K562 (cell line): ENCODE measurements around the gene ARID3A. TPM values are rescaled to one million over a fixed set of nuclear protein-coding genes. Genes with fewer than 3 reads are reported as not detected.

Experiments used
- CCNT2 ChIP-seq: IDR thresholded peaks from 2 replicates; pipeline ENCODE4 v1.6.1; 2011; ENCODE audit warnings: borderline replicate concordance, low read depth, mild to moderate bottlenecking, moderate library complexity, mixed read lengths, low read length; ENCODE audit not compliant: insufficient read length; ENCODE audit errors: extremely low read depth
- ETV5 ChIP-seq: sonication (generic); formaldehyde crosslinking; IDR thresholded peaks from 2 replicates; pipeline ENCODE4 v1.4.0; 2020; ENCODE audit warnings: low read depth, mild to moderate bottlenecking, missing genetic modification reagents
- EWSR1 ChIP-seq: fragments of 450-650 bp; IDR thresholded peaks from 2 replicates; pipeline ENCODE4 v1.6.1; 2018; ENCODE audit warnings: borderline replicate concordance, mild to moderate bottlenecking, low read depth, moderate library complexity; ENCODE audit not compliant: partially characterized antibody
- GMEB1 ChIP-seq: fragments of 250-450 bp; sonication (Bioruptor Pico); IDR thresholded peaks from 2 replicates; pipeline ENCODE4 v1.4.0; 2020; ENCODE audit warnings: mild to moderate bottlenecking
- GTF2B ChIP-seq: IDR thresholded peaks from 2 replicates; pipeline ENCODE4 v1.6.1; 2011; ENCODE audit not compliant: insufficient read length; ENCODE audit errors: extremely low read depth
- KLF1 ChIP-seq: fragments of 450-650 bp; IDR thresholded peaks from 2 replicates; pipeline ENCODE4 v1.6.1; 2016; ENCODE audit warnings: missing genetic modification characterization, missing compliant biosample characterization
- NELFE ChIP-seq: IDR thresholded peaks from 2 replicates; pipeline ENCODE4 v1.6.1; 2011; ENCODE audit warnings: mild to moderate bottlenecking; ENCODE audit not compliant: insufficient read depth, insufficient read length
- NR2C2 ChIP-seq, 2 experiments: fragments of 200-800 bp in 1 of 2; sonication (Bioruptor generic) in 1 of 2; sonication (generic) in 1 of 2; formaldehyde crosslinking in 1 of 2; IDR thresholded peaks; 2 replicates each; pipeline versions ENCODE4 v1.6.1 to v1.8.0; 2016 to 2022; ENCODE audit warnings: mild to moderate bottlenecking in 1 of 2, missing compliant biosample characterization in 1 of 2, missing genetic modification characterization in 1 of 2, missing genetic modification reagents in 1 of 2
- NR3C1 ChIP-seq: sonication (generic); formaldehyde crosslinking; IDR thresholded peaks from 2 replicates; pipeline ENCODE4 v1.8.1; 2022; ENCODE audit warnings: missing genetic modification reagents
- PHF21A ChIP-seq: fragments of 450-650 bp; IDR thresholded peaks from 2 replicates; pipeline ENCODE4 v1.6.1; 2017; ENCODE audit warnings: low read depth, borderline replicate concordance
- RBM34 ChIP-seq: fragments of 200-400 bp; formaldehyde crosslinking; IDR thresholded peaks from 2 replicates; pipeline ENCODE4 v1.6.1; 2018; ENCODE audit warnings: low read length, borderline replicate concordance; ENCODE audit not compliant: insufficient read depth
- RFX5 ChIP-seq: IDR thresholded peaks from 2 replicates; pipeline ENCODE4 v1.6.1; 2011; ENCODE audit warnings: low read depth, mild to moderate bottlenecking, improper control_type of control experiment, low read length
- RNF2 ChIP-seq: sonication (generic); IDR thresholded peaks from 2 replicates; pipeline ENCODE4 v1.6.1; 2016
- SAFB2 ChIP-seq: fragments of 200-400 bp; formaldehyde crosslinking; IDR thresholded peaks from 2 replicates; pipeline ENCODE4 v1.6.1; 2018; ENCODE audit warnings: borderline replicate concordance, low read length, low read depth, moderate library complexity; ENCODE audit not compliant: severe bottlenecking
- SMARCA4 ChIP-seq: fragments of 450-650 bp; IDR thresholded peaks from 2 replicates; pipeline ENCODE4 v1.6.1; 2016
- ZC3H4 ChIP-seq: sonication (generic); formaldehyde crosslinking; IDR thresholded peaks from 2 replicates; pipeline ENCODE4 v1.9.0; 2021; ENCODE audit warnings: missing genetic modification reagents, borderline replicate concordance
- ZNF561 ChIP-seq: fragments of 450-650 bp; formaldehyde crosslinking; conservative IDR thresholded peaks from 2 replicates; pipeline ENCODE4 v1.4.0; 2020; ENCODE audit warnings: mild to moderate bottlenecking, moderate library complexity
- polyA plus RNA-seq, 8 experiments: library from polyadenylated mRNA; depleted of rRNA in 4 of 8; stranded (reverse) in 5 of 8; unstranded in 3 of 8; fragments of >200 nt; fragmentation: Nextera tagmentation in 2 of 8; fragmentation: Illumina TruSeq in 1 of 8; extraction: Ambion mirVana in 2 of 8; extraction: Trizol in 1 of 8; gene quantifications; 2 replicates each; pipeline versions ENCODE4 v1.2.1 to v1.2.3, GENCODE V29; 2011 to 2014; ENCODE audit warnings: inconsistent platforms in 1 of 8, missing spikeins in 1 of 8
- total RNA-seq, 7 experiments: library from RNA; depleted of rRNA in 6 of 7; stranded (reverse); fragments of >200 nt in 6 of 7; fragmentation: Illumina TruSeq in 2 of 7; extraction: Trizol in 2 of 7; gene quantifications; 2 replicates each; pipeline versions ENCODE4 v1.2.1 to v1.2.3, GENCODE V29; 2011 to 2021; ENCODE audit warnings: low replicate concordance in 1 of 7
- TF ChIP-seq, protein P1 (sequence below), 2 experiments: IDR thresholded peaks; 2 replicates each; pipeline ENCODE4 v1.6.1; 2011; ENCODE audit warnings: borderline replicate concordance in 1 of 2, control low read depth in 1 of 2, low read depth in 1 of 2, low read length in 1 of 2, mild to moderate bottlenecking in 1 of 2, mixed read lengths in 1 of 2, moderate library complexity in 1 of 2; ENCODE audit not compliant: insufficient read depth in 1 of 2, insufficient read length in 1 of 2, poor library complexity in 1 of 2, severe bottlenecking in 1 of 2; ENCODE audit errors: extremely low read depth in 1 of 2
- TF ChIP-seq, protein P2 (sequence below): sonication (generic); formaldehyde crosslinking; IDR thresholded peaks from 2 replicates; pipeline ENCODE4 v1.8.1; 2023; ENCODE audit warnings: mild to moderate bottlenecking, missing genetic modification reagents
- TF ChIP-seq, protein P3 (sequence below): fragments of 450-650 bp; IDR thresholded peaks from 2 replicates; pipeline ENCODE4 v1.6.1; 2018; ENCODE audit warnings: mild to moderate bottlenecking, low read depth; ENCODE audit not compliant: partially characterized antibody

The ARID3A gene
- total and polyA plus RNA-seq, 9 of the 15 experiments (the other 6 are each of a cell fraction or from before 2014, with no cell fraction given) = 1.4 to 118 (median 31.2) TPM

DNA sequence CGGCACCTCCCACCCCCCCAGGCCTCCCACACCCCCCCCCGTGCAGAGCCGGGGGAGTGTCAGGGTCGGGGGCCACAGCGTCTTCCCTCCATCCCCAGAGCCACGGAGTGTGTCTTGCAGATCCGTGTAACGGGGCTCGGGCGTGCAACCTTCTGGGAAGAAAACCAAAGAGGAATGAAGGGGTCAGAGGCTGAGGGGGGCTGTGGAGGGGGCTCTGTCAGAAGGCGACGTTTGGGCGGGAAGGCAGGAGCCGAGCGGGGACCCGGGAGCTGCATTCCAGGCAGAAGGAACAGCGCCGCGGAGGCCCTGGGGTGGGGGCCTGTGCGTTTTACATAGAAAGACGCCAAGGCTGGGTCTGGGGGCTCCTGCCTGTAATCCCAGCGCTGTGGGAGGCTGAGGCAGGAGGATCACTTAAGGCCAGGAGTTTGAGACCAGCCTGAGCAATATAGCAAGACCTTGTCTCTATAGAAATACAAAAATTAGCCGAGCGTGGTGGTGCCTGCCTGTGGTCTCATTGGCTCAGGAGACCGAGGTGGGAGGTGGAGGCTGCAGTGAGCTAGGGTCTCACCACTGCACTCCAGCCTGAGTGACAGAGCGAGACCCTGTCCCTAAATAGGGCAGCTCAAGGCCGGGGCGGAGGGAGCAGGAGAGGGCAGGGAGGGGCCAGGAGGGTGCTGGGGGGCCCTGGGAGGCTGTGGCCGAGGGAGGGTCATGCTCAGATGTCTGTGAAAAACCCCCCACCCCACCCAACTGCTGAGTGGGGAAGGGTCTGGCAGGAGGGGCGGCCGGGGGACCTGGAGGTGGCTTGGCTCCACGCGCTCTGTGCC, 27.8 kb downstream of the ARID3A start (continued):
- TF ChIP-seq, protein P1, sequence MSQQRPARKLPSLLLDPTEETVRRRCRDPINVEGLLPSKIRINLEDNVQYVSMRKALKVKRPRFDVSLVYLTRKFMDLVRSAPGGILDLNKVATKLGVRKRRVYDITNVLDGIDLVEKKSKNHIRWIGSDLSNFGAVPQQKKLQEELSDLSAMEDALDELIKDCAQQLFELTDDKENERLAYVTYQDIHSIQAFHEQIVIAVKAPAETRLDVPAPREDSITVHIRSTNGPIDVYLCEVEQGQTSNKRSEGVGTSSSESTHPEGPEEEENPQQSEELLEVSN (IDR thresholded peaks at IDR 0.05; ENCODE audit: borderline replicate concordance in 1 of 2, extremely low read depth in 1 of 2, insufficient read depth in 1 of 2, insufficient read length in 1 of 2, low read depth in 1 of 2, low read length in 1 of 2, poor library complexity in 1 of 2, severe bottlenecking in 1 of 2) = peak in 1 of 2 experiments; percentile 71
- no peak for TF ChIP-seq NELFE
- no peak for TF ChIP-seq RBM34
- no peak for TF ChIP-seq CCNT2
- TF ChIP-seq GTF2B = no peak
- no peak for TF ChIP-seq EWSR1
- TF ChIP-seq, protein P2, sequence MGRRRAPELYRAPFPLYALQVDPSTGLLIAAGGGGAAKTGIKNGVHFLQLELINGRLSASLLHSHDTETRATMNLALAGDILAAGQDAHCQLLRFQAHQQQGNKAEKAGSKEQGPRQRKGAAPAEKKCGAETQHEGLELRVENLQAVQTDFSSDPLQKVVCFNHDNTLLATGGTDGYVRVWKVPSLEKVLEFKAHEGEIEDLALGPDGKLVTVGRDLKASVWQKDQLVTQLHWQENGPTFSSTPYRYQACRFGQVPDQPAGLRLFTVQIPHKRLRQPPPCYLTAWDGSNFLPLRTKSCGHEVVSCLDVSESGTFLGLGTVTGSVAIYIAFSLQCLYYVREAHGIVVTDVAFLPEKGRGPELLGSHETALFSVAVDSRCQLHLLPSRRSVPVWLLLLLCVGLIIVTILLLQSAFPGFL (CRISPR knock-in tag) = no peak
- TF ChIP-seq PHF21A = no peak
- no peak for TF ChIP-seq NR2C2 (CRISPR knock-in tag; IDR thresholded peaks at IDR 0.05)
- TF ChIP-seq NR2C2 (tag; IDR thresholded peaks at IDR 0.05) = peak; percentile 37
- TF ChIP-seq GMEB1 (CRISPR knock-in tag) = no peak
- 0 out of 2 replicates have a peak, but pooled peaks have one; percentile 10 for TF ChIP-seq RNF2
- no peak for TF ChIP-seq SAFB2
- no peak for TF ChIP-seq RFX5
- no peak for TF ChIP-seq ZC3H4 (CRISPR knock-in tag)
- 0 out of 2 replicates have a peak, but pooled peaks have one; percentile 8 for TF ChIP-seq SMARCA4
- no peak for TF ChIP-seq NR3C1 (CRISPR knock-in tag)
- no peak for TF ChIP-seq KLF1 (tag)
- TF ChIP-seq, protein P3, sequence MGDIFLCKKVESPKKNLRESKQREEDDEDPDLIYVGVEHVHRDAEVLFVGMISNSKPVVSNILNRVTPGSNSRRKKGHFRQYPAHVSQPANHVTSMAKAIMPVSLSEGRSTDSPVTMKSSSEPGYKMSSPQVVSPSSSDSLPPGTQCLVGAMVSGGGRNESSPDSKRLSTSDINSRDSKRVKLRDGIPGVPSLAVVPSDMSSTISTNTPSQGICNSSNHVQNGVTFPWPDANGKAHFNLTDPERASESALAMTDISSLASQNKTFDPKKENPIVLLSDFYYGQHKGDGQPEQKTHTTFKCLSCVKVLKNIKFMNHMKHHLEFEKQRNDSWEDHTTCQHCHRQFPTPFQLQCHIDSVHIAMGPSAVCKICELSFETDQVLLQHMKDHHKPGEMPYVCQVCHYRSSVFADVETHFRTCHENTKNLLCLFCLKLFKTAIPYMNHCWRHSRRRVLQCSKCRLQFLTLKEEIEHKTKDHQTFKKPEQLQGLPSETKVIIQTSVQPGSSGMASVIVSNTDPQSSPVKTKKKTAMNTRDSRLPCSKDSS = no peak
- TF ChIP-seq ETV5 = 0 out of 2 replicates have a peak, but pooled peaks have one; percentile 26
- no peak for TF ChIP-seq ZNF561 (CRISPR knock-in tag)
